ENCODE measurements around the gene ADORA1.
A peak's percentile ranks its signal among the peaks of the same experiment; 100 is the strongest.

ADORA1 gene

GRCh38 chr1:203163891-203164635 lies 36.5 kb downstream of the ADORA1 start:
- no peak overlapping the region for H3K4me3 ChIP-seq (replicated peaks in 1 of 2; ENCODE audit: low read depth in 2 of 2, low read length in 2 of 2)
- DNase-seq (ENCODE audit: low read depth in 2 of 2): no peak
- TF ChIP-seq, protein P1, sequence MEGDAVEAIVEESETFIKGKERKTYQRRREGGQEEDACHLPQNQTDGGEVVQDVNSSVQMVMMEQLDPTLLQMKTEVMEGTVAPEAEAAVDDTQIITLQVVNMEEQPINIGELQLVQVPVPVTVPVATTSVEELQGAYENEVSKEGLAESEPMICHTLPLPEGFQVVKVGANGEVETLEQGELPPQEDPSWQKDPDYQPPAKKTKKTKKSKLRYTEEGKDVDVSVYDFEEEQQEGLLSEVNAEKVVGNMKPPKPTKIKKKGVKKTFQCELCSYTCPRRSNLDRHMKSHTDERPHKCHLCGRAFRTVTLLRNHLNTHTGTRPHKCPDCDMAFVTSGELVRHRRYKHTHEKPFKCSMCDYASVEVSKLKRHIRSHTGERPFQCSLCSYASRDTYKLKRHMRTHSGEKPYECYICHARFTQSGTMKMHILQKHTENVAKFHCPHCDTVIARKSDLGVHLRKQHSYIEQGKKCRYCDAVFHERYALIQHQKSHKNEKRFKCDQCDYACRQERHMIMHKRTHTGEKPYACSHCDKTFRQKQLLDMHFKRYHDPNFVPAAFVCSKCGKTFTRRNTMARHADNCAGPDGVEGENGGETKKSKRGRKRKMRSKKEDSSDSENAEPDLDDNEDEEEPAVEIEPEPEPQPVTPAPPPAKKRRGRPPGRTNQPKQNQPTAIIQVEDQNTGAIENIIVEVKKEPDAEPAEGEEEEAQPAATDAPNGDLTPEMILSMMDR (IDR thresholded peaks at IDR 0.05; ENCODE audit: low read depth, low read length): no peak

- H3K4me3 ChIP-seq (replicated peaks in 1 of 2; ENCODE audit: low read depth in 2 of 2, low read length in 2 of 2): no peak overlapping the region
- no peak for DNase-seq (ENCODE audit: low read depth in 2 of 2)
- TF ChIP-seq, protein P1 (IDR thresholded peaks at IDR 0.05; ENCODE audit: low read depth, low read length): no peak
Observed at GRCh38 chr1:203165101-203165799, 37.7 kb downstream of the ADORA1 start.

- TF ChIP-seq, protein P1 (IDR thresholded peaks at IDR 0.05; ENCODE audit: low read depth, low read length): no peak
Observed at GRCh38 chr1:203165800-203166161, 38.3 kb downstream of the ADORA1 start.

GRCh38 chr1:203166192-203166940 lies 38.8 kb downstream of the ADORA1 start:
- no peak for DNase-seq (ENCODE audit: low read depth in 2 of 2)
- TF ChIP-seq, protein P1 (IDR thresholded peaks at IDR 0.05; ENCODE audit: low read depth, low read length): peak; percentile 5
- no peak overlapping the region for H3K4me3 ChIP-seq (replicated peaks in 1 of 2; ENCODE audit: low read depth in 2 of 2, low read length in 2 of 2)

More at GRCh38 chr1:203165800-203166161, 38.3 kb downstream of the ADORA1 start:
- DNase-seq (ENCODE audit: low read depth in 2 of 2): no peak
- H3K4me3 ChIP-seq (replicated peaks in 1 of 2; ENCODE audit: low read depth in 2 of 2, low read length in 2 of 2): no peak overlapping the region

- DNase-seq (ENCODE audit: low read depth in 2 of 2): peak in 1 of 2 donors; percentile 28
- H3K4me3 ChIP-seq (replicated peaks in 1 of 2; ENCODE audit: low read depth in 2 of 2, low read length in 2 of 2): no peak overlapping the region
Observed at GRCh38 chr1:203167026-203167912, 39.7 kb downstream of the ADORA1 start.

More at GRCh38 chr1:203167026-203167912, 39.7 kb downstream of the ADORA1 start:
- TF ChIP-seq, protein P1 (IDR thresholded peaks at IDR 0.05; ENCODE audit: low read depth, low read length): no peak

Data from cardiac fibroblast (primary cell).